Activated T-helper 2 cell treated with anti-CD3 and anti-CD28 coated beads, Interferon-gamma antibody, Interleukin-2, Interleukin-4, amounts not matched to agents 10 μg/mL and 5 μg/mL and 100 μg/mL, durations not matched to agents 14 hours and 24 hours and 36 hours (primary cell): ENCODE measurements around the gene EIF4B. TPM values are rescaled to one million over a fixed set of nuclear protein-coding genes. Genes with fewer than 3 reads are reported as not detected.

Source experiments
- DNase-seq: peaks from one replicate; pipeline ENCODE4 v3.0.0; 2021; ENCODE audit warnings: low spot score
- H3K27ac Mint-ChIP-seq: one replicate; pipeline ENCODE4 v1.8.0; 2021; ENCODE audit warnings: mixed read lengths
- H3K27me3 Mint-ChIP-seq: one replicate; pipeline ENCODE4 v1.8.0; 2021; ENCODE audit warnings: low read depth, mixed read lengths
- H3K36me3 Mint-ChIP-seq: one replicate; pipeline ENCODE4 v1.8.0; 2021; ENCODE audit warnings: low read depth, mixed read lengths
- H3K4me1 Mint-ChIP-seq: one replicate; pipeline ENCODE4 v1.8.0; 2021; ENCODE audit warnings: low read depth, mixed read lengths
- H3K4me3 Mint-ChIP-seq: one replicate; pipeline ENCODE4 v1.8.0; 2021; ENCODE audit warnings: low read depth, mild to moderate bottlenecking, moderate library complexity, mixed read lengths
- H3K9me3 Mint-ChIP-seq: one replicate; pipeline ENCODE4 v1.8.0; 2021; ENCODE audit warnings: mixed read lengths
- intact Hi-C: fragments of 100-400 bp; cut with micrococcal nuclease; formaldehyde crosslinking; loops from one replicate; pipeline ENCODE4 v1.15.1; 2023
- total RNA-seq: library from RNA; stranded (reverse); gene quantifications from 2 replicates; pipeline ENCODE4 v1.2.3, GENCODE V29; 2022

The EIF4B gene
- total RNA-seq: 474 and 503 TPM in 2 replicates

- peaks cover 33% of the 10 kb centered on the region for H3K4me1 Mint-ChIP-seq
Observed at GRCh38 chr12:53005986-53006809, at the start of gene EIF4B. TSS of gene EIF4B (plus strand) at chr12:53006456. CDS start at chr12:53006484, 28 bp downstream.

GRCh38 chr12:52956987-52957386, 49.3 kb upstream of the EIF4B start:
- no peaks in the 10 kb centered on the region for H3K9me3 Mint-ChIP-seq
- H3K36me3 Mint-ChIP-seq: no peaks in the 10 kb centered on the region

More at GRCh38 chr12:53005986-53006809, at the start of gene EIF4B:
- H3K36me3 Mint-ChIP-seq: peaks cover 39% of the 10 kb centered on the region
- intact Hi-C loops: loop anchor here (1.0 to 10.0 kb wide), 3 partner anchors 48 to 1009 kb away; partner anchors contain the start of genes CSAD and ZNF740
- H3K27ac Mint-ChIP-seq: peak within 1 kb of the TSS; percentile 90
- DNase-seq: peak; percentile 100
- H3K9me3 Mint-ChIP-seq: no peaks in the 10 kb centered on the region
- H3K4me3 Mint-ChIP-seq: peak within 1 kb of the TSS; percentile 92
- peaks cover 1% of the 10 kb centered on the region for H3K27me3 Mint-ChIP-seq

GRCh38 chr12:52964556-52965336, 41.5 kb upstream of the EIF4B start:
- H3K4me3 Mint-ChIP-seq: no peak overlapping the region
- H3K36me3 Mint-ChIP-seq: no peaks in the 10 kb centered on the region
- H3K9me3 Mint-ChIP-seq: no peaks in the 10 kb centered on the region
- peaks cover 13% of the 10 kb centered on the region for H3K27me3 Mint-ChIP-seq
- no peak overlapping the region for H3K27ac Mint-ChIP-seq
- H3K4me1 Mint-ChIP-seq: no peaks in the 10 kb centered on the region
- intact Hi-C loops: no loop called here
- no peak for DNase-seq

More at GRCh38 chr12:52956987-52957386, 49.3 kb upstream of the EIF4B start:
- Mint-ChIP-seq H3K27me3 (peaks cover under 1% of the 10 kb centered on the region), H3K27ac (no peak overlapping the region), H3K4me3 (no peak overlapping the region), H3K4me1 (no peaks in the 10 kb centered on the region)
- no peak for DNase-seq
- intact Hi-C loops: no loop called here

- Mint-ChIP-seq H3K27ac (no peak overlapping the region), H3K27me3 (peaks cover 13% of the 10 kb centered on the region), H3K9me3 (no peaks in the 10 kb centered on the region), H3K4me3 (no peak overlapping the region), H3K36me3 (no peaks in the 10 kb centered on the region), H3K4me1 (no peaks in the 10 kb centered on the region)
- intact Hi-C loops: no loop called here
- no peak for DNase-seq
Observed at GRCh38 chr12:52965337-52965731, 40.9 kb upstream of the EIF4B start.

GRCh38 chr12:52969166-52969795, 37.0 kb upstream of the EIF4B start:
- no peaks in the 10 kb centered on the region for H3K4me1 Mint-ChIP-seq
- H3K9me3 Mint-ChIP-seq: no peaks in the 10 kb centered on the region
- no peak overlapping the region for H3K27ac Mint-ChIP-seq
- H3K36me3 Mint-ChIP-seq: no peaks in the 10 kb centered on the region
- no peak for DNase-seq
- H3K4me3 Mint-ChIP-seq: no peak overlapping the region
- peaks cover 9% of the 10 kb centered on the region for H3K27me3 Mint-ChIP-seq
- intact Hi-C loops: no loop called here

GRCh38 chr12:52969828-52970569, 36.3 kb upstream of the EIF4B start:
- no peaks in the 10 kb centered on the region for H3K36me3 Mint-ChIP-seq
- H3K9me3 Mint-ChIP-seq: no peaks in the 10 kb centered on the region
- no peaks in the 10 kb centered on the region for H3K4me1 Mint-ChIP-seq
- no peak for DNase-seq
- intact Hi-C loops: no loop called here
- no peak overlapping the region for H3K4me3 Mint-ChIP-seq
- H3K27ac Mint-ChIP-seq: no peak overlapping the region
- peaks cover 6% of the 10 kb centered on the region for H3K27me3 Mint-ChIP-seq

- intact Hi-C loops: no loop called here
- Mint-ChIP-seq H3K36me3 (no peaks in the 10 kb centered on the region), H3K27ac (no peak overlapping the region), H3K4me1 (no peaks in the 10 kb centered on the region), H3K9me3 (no peaks in the 10 kb centered on the region), H3K4me3 (no peak overlapping the region), H3K27me3 (peaks cover 9% of the 10 kb centered on the region)
- DNase-seq: no peak
Observed at GRCh38 chr12:52971679-52972329, 34.5 kb upstream of the EIF4B start.

- intact Hi-C loops: no loop called here
- Mint-ChIP-seq H3K36me3 (no peaks in the 10 kb centered on the region), H3K4me3 (no peak overlapping the region), H3K27ac (no peak overlapping the region), H3K27me3 (peaks cover 23% of the 10 kb centered on the region), H3K9me3 (no peaks in the 10 kb centered on the region), H3K4me1 (no peaks in the 10 kb centered on the region)
- DNase-seq: no peak
Observed at GRCh38 chr12:52975204-52975603, 31.1 kb upstream of the EIF4B start.

GRCh38 chr12:52975820-52976573, 30.3 kb upstream of the EIF4B start:
- Mint-ChIP-seq H3K4me3 (no peak overlapping the region), H3K27ac (no peak overlapping the region), H3K27me3 (peaks cover 29% of the 10 kb centered on the region), H3K36me3 (no peaks in the 10 kb centered on the region), H3K4me1 (no peaks in the 10 kb centered on the region), H3K9me3 (no peaks in the 10 kb centered on the region)
- intact Hi-C loops: no loop called here
- no peak for DNase-seq

- Mint-ChIP-seq H3K9me3 (no peaks in the 10 kb centered on the region), H3K27me3 (peaks cover 29% of the 10 kb centered on the region), H3K4me3 (no peak overlapping the region), H3K36me3 (no peaks in the 10 kb centered on the region), H3K27ac (no peak overlapping the region), H3K4me1 (no peaks in the 10 kb centered on the region)
- DNase-seq: no peak
- intact Hi-C loops: no loop called here
Observed at GRCh38 chr12:52976574-52977071, 29.6 kb upstream of the EIF4B start.

- no peak for DNase-seq
- H3K27ac Mint-ChIP-seq: no peak overlapping the region
- no peaks in the 10 kb centered on the region for H3K4me1 Mint-ChIP-seq
- intact Hi-C loops: no loop called here
- H3K36me3 Mint-ChIP-seq: no peaks in the 10 kb centered on the region
- H3K27me3 Mint-ChIP-seq: peaks cover 29% of the 10 kb centered on the region
- no peaks in the 10 kb centered on the region for H3K9me3 Mint-ChIP-seq
- H3K4me3 Mint-ChIP-seq: no peak overlapping the region
Observed at GRCh38 chr12:52977170-52977569, 29.1 kb upstream of the EIF4B start.
